ENCODE results near the gene PCDHA6. TPM values are rescaled to one million over a fixed set of nuclear protein-coding genes. Genes with fewer than 3 reads are reported as not detected.
"Not testable (repeated sequence)": the region's sequence is repeated elsewhere in the genome, so short reads cannot be mapped to it uniquely, and the experiment has no call there.

PCDHA6 gene, protein sequence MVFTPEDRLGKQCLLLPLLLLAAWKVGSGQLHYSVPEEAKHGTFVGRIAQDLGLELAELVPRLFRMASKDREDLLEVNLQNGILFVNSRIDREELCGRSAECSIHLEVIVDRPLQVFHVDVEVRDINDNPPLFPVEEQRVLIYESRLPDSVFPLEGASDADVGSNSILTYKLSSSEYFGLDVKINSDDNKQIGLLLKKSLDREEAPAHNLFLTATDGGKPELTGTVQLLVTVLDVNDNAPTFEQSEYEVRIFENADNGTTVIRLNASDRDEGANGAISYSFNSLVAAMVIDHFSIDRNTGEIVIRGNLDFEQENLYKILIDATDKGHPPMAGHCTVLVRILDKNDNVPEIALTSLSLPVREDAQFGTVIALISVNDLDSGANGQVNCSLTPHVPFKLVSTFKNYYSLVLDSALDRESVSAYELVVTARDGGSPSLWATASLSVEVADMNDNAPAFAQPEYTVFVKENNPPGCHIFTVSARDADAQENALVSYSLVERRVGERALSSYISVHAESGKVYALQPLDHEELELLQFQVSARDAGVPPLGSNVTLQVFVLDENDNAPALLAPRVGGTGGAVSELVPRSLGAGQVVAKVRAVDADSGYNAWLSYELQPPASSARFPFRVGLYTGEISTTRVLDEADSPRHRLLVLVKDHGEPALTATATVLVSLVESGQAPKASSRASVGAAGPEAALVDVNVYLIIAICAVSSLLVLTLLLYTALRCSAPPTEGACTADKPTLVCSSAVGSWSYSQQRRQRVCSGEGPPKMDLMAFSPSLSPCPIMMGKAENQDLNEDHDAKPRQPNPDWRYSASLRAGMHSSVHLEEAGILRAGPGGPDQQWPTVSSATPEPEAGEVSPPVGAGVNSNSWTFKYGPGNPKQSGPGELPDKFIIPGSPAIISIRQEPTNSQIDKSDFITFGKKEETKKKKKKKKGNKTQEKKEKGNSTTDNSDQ
- total RNA-seq: not detected

- H3K36me3 Mint-ChIP-seq (ENCODE audit: insufficient read depth): no peaks in the 10 kb centered on the region
- no peak for DNase-seq
- ATAC-seq: no peak
- peaks cover 45% of the 10 kb centered on the region for H3K27me3 Mint-ChIP-seq (ENCODE audit: low read depth)
- H3K9me3 Mint-ChIP-seq: peaks cover 30% of the 10 kb centered on the region
- no peaks in the 10 kb centered on the region for H3K4me1 Mint-ChIP-seq (ENCODE audit: low read depth)
- H3K4me3 Mint-ChIP-seq: no peak within 1 kb of the TSS
Observed at GRCh38 chr5:140827704-140828361, at the start of gene PCDHA6. Gene PCDHA6 (plus strand): TSS chr5:140827960. CDS start chr5:140828092, 132 bp downstream.

DNA sequence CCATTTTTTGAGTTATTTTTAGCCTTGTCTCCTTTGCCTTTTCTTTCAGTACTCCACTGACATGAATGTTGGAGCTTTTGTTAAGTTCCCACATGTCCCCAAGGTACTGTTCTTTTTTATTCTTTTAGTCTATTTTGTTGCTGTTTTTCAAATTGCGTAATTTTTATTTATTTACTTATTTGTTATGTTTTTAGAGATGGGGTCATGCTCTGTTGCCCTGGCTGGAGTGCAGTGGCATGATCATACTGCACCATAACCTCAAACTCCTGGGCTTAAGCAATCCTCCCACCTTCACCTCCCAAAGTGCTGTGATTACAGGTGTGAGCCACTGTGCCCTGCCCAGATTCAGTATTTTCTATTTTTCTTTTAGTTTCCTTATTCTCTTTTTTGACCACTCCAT lies 47.2 kb upstream of the PCDHA6 start:
- H3K4me1 Mint-ChIP-seq (ENCODE audit: low read depth): no peaks in the 10 kb centered on the region
- ATAC-seq (no peak), DNase-seq (no peak)
- H3K4me3 Mint-ChIP-seq: no peak overlapping the region
- H3K27me3 Mint-ChIP-seq (ENCODE audit: low read depth): peaks cover 10% of the 10 kb centered on the region
- H3K36me3 Mint-ChIP-seq (ENCODE audit: insufficient read depth): peaks cover 2% of the 10 kb centered on the region
- H3K9me3 Mint-ChIP-seq: peaks cover 68% of the 10 kb centered on the region

DNA sequence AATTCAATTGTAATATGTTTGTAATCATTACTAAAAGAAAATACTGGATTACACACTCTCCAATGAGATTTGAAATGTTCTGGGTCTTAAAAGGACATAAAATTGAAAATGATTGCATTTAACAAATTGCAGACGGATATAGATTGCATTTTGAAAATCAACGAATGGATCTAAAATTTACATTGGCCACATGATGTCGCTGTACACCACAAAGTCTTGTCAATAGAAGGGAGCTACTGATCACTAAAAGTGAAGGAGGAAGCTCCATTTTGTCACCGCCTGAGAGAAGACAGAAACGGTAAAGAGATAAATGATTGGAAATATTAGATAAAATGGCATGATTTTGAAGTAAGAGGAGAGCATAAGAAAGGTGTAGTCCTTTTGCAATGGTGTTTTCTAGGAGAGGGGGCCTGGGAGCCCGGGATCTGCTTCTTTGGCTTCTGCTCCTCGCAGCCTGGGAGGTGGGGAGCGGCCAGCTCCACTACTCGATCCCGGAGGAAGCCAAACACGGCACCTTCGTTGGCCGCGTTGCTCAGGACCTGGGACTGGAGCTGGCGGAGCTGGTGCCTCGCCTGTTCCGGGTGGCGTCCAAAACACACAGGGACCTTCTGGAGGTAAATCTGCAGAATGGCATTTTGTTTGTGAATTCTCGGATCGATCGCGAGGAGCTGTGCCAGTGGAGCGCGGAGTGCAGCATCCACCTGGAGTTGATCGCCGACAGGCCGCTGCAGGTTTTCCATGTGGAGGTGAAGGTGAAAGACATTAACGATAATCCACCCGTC lies 41.7 kb upstream of the PCDHA6 start, which contains the start of gene PCDHA1:
Gene PCDHA1 (plus strand): TSS at position 236 of the 782 bp plus-strand sequence.
- H3K4me1 Mint-ChIP-seq (ENCODE audit: low read depth): peaks cover 2% of the 10 kb centered on the region
- peaks cover 4% of the 10 kb centered on the region for H3K36me3 Mint-ChIP-seq (ENCODE audit: insufficient read depth)
- no peak for ATAC-seq
- peaks cover 46% of the 10 kb centered on the region for H3K9me3 Mint-ChIP-seq
- H3K4me3 Mint-ChIP-seq: no peak within 1 kb of the TSS
- DNase-seq: no peak
- peaks cover 30% of the 10 kb centered on the region for H3K27me3 Mint-ChIP-seq (ENCODE audit: low read depth)

- not testable (repeated sequence) for H3K36me3 Mint-ChIP-seq (ENCODE audit: insufficient read depth); H3K4me3 Mint-ChIP-seq; ATAC-seq; H3K4me1 Mint-ChIP-seq (ENCODE audit: low read depth); DNase-seq
- Mint-ChIP-seq H3K9me3 (peaks cover 46% of the 10 kb centered on the region), H3K27me3 (ENCODE audit: low read depth) (peaks cover 39% of the 10 kb centered on the region)
Observed at GRCh38 chr5:140787422-140787821, 40.3 kb upstream of the PCDHA6 start.

DNA sequence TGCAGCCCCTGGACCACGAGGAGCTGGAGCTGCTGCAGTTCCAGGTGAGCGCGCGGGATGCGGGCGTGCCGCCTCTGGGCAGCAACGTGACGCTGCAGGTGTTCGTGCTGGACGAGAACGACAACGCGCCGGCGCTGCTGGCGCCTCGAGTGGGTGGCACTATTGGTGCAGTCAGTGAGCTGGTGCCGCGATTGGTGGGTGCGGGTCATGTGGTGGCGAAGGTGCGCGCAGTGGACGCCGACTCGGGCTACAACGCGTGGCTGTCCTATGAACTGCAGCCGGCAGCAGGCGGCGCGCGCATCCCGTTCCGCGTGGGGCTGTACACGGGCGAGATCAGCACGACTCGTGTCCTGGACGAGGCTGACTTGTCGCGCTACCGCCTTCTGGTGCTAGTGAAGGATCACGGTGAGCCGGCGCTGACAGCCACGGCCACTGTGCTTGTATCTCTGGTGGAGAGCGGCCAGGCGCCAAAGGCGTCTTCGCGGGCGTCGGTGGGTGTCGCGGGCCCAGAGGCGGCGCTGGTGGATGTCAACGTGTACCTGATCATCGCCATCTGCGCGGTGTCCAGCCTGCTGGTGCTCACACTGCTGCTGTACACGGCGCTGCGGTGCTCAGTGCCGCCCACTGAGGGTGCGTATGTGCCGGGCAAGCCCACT lies 39.8 kb upstream of the PCDHA6 start:
- Mint-ChIP-seq H3K9me3 (peaks cover 46% of the 10 kb centered on the region), H3K27me3 (ENCODE audit: low read depth) (peaks cover 43% of the 10 kb centered on the region)
- not testable (repeated sequence) for H3K4me3 Mint-ChIP-seq; H3K36me3 Mint-ChIP-seq (ENCODE audit: insufficient read depth); H3K4me1 Mint-ChIP-seq (ENCODE audit: low read depth); ATAC-seq; DNase-seq

GRCh38 chr5:140791089-140791488 lies 36.7 kb upstream of the PCDHA6 start:
- H3K36me3 Mint-ChIP-seq (ENCODE audit: insufficient read depth): peaks cover 5% of the 10 kb centered on the region
- ATAC-seq (no peak), DNase-seq (no peak)
- peaks cover 45% of the 10 kb centered on the region for H3K27me3 Mint-ChIP-seq (ENCODE audit: low read depth)
- no peak overlapping the region for H3K4me3 Mint-ChIP-seq
- no peaks in the 10 kb centered on the region for H3K4me1 Mint-ChIP-seq (ENCODE audit: low read depth)
- H3K9me3 Mint-ChIP-seq: peaks cover 45% of the 10 kb centered on the region

DNA sequence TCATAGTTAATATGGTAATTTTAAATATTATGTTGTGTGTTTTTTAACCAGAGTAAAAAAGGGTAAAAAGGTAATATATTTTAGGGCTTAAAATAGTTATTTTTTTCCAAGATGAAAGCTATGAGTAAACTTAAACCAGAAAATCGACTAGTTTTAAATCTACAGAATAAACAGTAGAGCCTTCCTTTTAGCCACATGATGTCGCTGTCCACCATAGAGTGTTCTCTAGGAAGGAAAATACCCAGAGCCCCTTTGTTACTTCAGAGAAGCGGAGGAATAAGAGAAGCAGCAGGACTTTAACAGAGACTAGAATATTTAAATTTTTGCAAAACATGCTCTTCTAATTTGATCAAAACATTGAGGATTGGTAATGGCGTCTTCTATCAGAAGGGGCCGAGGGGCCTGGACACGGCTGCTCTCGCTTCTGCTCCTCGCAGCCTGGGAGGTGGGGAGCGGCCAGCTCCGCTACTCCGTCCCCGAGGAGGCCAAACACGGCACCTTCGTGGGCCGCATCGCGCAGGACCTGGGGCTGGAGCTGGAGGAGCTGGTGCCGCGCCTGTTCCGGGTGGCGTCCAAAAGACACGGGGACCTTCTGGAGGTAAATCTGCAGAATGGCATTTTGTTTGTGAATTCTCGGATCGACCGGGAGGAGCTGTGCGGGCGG lies 33.0 kb upstream of the PCDHA6 start, which contains the start of gene PCDHA2:
Gene PCDHA2 (plus strand): TSS at position 258 of the 664 bp plus-strand sequence.
- Mint-ChIP-seq H3K4me3 (no peak within 1 kb of the TSS), H3K9me3 (peaks cover 41% of the 10 kb centered on the region), H3K36me3 (ENCODE audit: insufficient read depth) (peaks cover 3% of the 10 kb centered on the region), H3K4me1 (ENCODE audit: low read depth) (no peaks in the 10 kb centered on the region), H3K27me3 (ENCODE audit: low read depth) (peaks cover 35% of the 10 kb centered on the region)
- DNase-seq: no peak
- ATAC-seq: no peak

DNA sequence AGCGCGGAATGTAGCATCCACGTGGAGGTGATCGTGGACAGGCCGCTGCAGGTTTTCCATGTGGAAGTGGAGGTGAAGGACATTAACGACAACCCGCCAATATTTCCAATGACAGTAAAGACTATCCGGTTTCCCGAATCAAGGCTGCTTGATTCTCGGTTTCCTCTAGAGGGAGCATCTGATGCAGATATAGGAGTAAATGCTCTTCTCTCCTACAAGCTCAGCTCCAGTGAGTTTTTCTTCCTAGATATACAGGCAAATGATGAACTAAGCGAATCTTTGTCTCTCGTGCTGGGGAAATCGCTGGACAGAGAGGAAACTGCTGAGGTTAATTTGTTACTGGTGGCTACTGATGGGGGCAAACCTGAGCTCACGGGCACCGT lies 32.5 kb upstream of the PCDHA6 start:
- H3K27me3 Mint-ChIP-seq (ENCODE audit: low read depth): peaks cover 36% of the 10 kb centered on the region

DNA sequence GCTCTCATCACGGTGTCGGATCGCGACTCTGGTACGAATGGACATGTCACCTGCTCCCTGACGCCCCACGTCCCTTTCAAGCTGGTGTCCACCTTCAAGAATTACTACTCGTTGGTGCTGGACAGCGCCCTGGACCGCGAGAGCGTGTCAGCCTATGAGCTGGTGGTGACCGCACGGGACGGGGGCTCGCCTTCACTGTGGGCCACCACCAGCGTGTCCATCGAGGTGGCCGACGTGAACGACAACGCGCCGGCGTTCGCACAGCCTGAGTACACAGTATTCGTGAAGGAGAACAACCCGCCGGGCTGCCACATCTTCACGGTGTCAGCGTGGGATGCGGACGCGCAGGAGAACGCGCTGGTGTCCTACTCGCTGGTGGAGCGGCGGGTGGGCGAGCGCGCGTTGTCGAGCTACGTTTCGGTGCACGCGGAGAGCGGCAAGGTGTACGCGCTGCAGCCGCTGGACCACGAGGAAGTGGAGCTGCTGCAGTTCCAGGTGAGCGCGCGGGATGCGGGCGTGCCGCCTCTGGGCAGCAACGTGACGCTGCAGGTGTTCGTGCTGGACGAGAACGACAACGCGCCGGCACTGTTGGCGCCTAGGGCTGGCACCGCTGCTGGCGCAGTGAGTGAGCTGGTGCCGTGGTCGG lies 31.6 kb upstream of the PCDHA6 start:
- H3K9me3 Mint-ChIP-seq: peaks cover 36% of the 10 kb centered on the region
- not testable (repeated sequence) for H3K36me3 Mint-ChIP-seq (ENCODE audit: insufficient read depth); ATAC-seq; DNase-seq; H3K4me1 Mint-ChIP-seq (ENCODE audit: low read depth); H3K4me3 Mint-ChIP-seq
- H3K27me3 Mint-ChIP-seq (ENCODE audit: low read depth): peaks cover 33% of the 10 kb centered on the region

More for the DNA sequence above, 32.5 kb upstream of the PCDHA6 start:
- H3K9me3 Mint-ChIP-seq: peaks cover 43% of the 10 kb centered on the region
- no peak for DNase-seq
- peaks cover 2% of the 10 kb centered on the region for H3K36me3 Mint-ChIP-seq (ENCODE audit: insufficient read depth)
- no peaks in the 10 kb centered on the region for H3K4me1 Mint-ChIP-seq (ENCODE audit: low read depth)
- no peak overlapping the region for H3K4me3 Mint-ChIP-seq
- no peak for ATAC-seq

- Mint-ChIP-seq H3K4me3 (no peak overlapping the region), H3K27me3 (ENCODE audit: low read depth) (peaks cover 32% of the 10 kb centered on the region), H3K36me3 (ENCODE audit: insufficient read depth) (peaks cover 2% of the 10 kb centered on the region), H3K9me3 (peaks cover 34% of the 10 kb centered on the region), H3K4me1 (ENCODE audit: low read depth) (no peaks in the 10 kb centered on the region)
- DNase-seq (no peak), ATAC-seq (no peak)
Observed at GRCh38 chr5:140796718-140797095, 31.1 kb upstream of the PCDHA6 start.

DNA sequence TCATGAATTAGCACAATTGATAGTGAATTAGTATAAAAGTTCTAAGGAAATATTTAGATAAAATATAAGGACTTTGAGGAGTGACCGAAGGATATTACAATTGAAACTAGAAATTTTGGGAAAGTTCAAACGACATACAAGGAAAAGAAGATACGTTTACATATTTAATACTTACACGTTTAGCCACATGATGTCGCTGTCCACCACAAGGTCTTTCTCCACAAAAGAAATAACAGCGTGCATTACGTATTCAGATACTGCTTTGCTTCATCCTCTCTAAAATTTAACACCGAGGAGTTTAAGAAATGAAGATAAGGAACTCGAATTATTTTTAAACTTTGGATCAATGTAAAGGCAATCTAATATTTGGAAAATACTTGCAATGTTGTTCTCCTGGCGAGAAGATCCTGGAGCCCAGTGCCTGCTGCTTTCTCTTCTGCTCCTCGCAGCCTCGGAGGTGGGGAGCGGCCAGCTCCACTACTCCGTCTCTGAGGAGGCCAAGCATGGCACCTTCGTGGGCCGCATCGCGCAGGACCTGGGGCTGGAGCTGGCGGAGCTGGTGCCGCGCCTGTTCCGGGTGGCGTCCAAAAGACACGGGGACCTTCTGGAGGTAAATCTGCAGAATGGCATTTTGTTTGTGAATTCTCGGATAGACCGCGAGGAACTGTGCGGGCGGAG lies 26.8 kb upstream of the PCDHA6 start, which contains the start of gene PCDHA3:
Gene PCDHA3 (plus strand): TSS at position 242 of the 678 bp plus-strand sequence.
- Mint-ChIP-seq H3K4me1 (ENCODE audit: low read depth) (no peaks in the 10 kb centered on the region), H3K4me3 (no peak within 1 kb of the TSS), H3K27me3 (ENCODE audit: low read depth) (peaks cover 25% of the 10 kb centered on the region), H3K9me3 (peaks cover 17% of the 10 kb centered on the region), H3K36me3 (ENCODE audit: insufficient read depth) (peaks cover 2% of the 10 kb centered on the region)
- no peak for DNase-seq
- ATAC-seq: no peak

DNA sequence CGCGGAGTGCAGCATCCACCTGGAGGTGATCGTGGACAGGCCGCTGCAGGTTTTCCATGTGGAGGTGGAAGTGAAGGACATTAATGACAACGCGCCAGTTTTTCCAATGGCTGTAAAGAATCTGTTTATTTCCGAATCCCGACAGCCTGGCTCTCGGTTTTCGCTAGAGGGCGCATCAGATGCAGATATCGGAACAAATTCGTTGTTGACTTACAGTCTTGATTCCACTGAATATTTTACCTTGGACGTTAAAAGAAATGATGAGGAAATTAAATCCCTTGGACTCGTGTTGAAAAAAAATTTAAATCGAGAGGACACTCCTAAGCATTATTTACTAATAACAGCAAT lies 26.3 kb upstream of the PCDHA6 start:
- DNase-seq (no peak), ATAC-seq (no peak)
- peaks cover 25% of the 10 kb centered on the region for H3K27me3 Mint-ChIP-seq (ENCODE audit: low read depth)
- peaks cover 17% of the 10 kb centered on the region for H3K9me3 Mint-ChIP-seq
- H3K4me3 Mint-ChIP-seq: no peak overlapping the region
- H3K4me1 Mint-ChIP-seq (ENCODE audit: low read depth): no peaks in the 10 kb centered on the region
- H3K36me3 Mint-ChIP-seq (ENCODE audit: insufficient read depth): peaks cover 2% of the 10 kb centered on the region

All from activated T-cell treated with anti-CD3 and anti-CD28 coated beads, Interleukin-2, amount 50 U/mL, for 4 hours (primary cell).